NOMO-1 (cell line): ENCODE data around the gene CCDC92.

Source experiments
- DNase-seq, 2 experiments: peaks; one replicate each; lab custom pipeline; 2025; ENCODE audit not compliant: unreplicated experiment in 2 of 2; lab: John Stamatoyannopoulos, UW

CCDC92 gene

DNA sequence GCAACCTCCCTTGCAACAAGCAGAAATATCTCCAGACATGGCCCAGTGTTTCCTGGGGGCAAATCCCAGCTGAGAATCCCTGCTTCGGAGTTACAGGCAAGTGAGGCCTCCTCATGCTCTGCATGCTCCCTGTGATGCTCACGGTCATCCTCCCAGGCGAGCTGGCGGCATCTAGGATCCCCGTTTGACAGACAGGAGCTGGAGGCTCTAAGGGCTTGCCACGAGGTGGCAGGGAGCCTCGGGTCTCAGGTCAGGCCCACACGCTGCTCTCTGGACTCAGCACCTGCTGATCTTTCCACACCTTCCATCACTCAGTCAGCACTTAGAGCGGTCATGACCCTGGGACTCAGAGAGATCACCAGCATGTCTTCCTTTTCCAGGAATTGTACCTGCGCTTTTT lies 79.8 kb downstream of the CCDC92 start:
- DNase-seq, result no peak

DNA sequence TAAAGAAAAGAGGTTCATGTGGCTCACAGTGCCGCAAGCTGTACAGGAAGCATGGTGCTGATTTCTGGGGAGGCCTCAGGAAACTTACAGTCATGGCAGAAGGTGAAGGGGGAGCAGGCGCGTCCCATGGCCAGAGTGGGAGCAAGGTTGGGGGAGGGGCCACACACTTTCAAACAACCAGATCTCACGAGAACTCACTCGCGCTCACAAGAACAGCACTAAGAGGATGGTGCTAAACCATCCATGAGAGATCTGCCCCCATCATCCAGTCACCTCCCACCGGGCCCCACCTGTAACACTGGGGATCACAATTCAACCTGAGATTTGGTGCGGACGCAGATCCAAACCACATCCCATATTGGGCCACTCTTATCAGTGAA lies 80.5 kb downstream of the CCDC92 start:
- no peak for DNase-seq

- no peak for DNase-seq
Measured at GRCh38 chr12:123891516-123892179, 81.0 kb downstream of the CCDC92 start.

DNA sequence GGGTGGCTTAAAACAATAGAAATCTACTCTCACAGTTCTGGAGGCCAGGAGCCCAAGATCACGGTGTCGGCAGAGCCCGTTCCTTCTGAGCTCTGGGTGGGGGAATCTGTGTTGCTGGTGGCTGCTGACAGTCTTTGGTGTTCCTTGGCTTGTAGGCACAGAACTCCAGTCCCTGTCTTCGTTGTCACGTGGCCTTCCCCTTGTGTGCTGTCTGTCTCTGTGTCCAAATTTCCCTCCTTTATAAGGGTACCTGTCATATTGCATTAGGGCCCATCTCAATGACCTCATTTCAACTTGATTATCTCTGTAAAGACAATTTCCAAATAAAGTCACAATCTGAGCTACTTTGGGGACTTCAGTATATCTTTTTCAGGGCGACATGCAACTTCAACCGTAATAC lies 81.6 kb downstream of the CCDC92 start:
- no peak for DNase-seq

DNA sequence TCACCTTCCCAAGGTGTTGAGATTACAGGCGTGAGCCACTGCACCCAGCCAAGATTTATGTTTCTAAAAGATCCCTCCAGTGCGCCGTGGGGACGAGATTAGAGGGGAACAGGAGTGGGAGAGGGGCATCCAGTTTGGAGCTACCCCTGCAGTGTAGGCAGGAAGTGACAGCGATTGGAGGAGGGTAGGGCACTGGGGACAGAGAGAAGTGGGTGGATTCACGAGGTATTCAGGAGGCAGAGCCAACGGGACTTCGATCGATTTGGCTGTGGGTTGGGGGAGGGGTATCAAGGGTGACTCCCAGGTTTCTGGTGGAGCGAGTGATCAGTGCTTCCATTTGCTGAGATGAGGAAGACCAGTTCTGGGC lies 82.1 kb downstream of the CCDC92 start:
- DNase-seq, result no peak

DNA sequence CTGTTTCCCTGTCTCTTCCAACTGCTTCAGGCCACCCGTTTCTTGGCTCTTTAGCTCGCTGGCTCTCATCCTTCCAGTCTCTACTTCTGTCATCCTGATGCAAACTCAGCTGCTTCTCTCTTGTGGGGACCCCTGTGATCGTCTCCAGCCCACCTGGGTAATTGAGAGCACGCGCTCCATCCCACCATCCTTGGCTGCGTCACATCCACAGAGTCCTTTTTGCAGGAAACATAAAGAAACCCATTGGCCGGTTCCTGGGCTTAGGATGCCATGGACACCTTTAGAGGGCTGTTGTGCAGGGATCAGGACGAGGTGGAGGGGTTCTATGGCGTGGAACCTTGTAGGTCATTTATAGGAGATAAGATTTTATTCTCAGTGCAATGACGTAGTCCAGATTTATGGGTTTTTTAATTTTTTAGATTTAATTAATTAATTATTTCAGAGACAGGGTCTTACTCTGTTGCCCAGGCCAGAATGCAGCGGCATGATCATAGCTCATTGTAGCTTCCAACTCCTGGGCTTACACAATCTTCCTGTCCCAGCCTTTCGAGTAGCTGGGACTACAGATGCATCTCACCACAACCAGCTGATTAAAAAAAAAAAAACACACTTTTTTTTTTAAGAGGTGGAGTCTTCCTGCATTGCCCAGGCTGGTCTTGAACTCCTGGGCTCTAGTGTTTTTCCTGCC lies 82.6 kb downstream of the CCDC92 start:
- no peak for DNase-seq

DNA sequence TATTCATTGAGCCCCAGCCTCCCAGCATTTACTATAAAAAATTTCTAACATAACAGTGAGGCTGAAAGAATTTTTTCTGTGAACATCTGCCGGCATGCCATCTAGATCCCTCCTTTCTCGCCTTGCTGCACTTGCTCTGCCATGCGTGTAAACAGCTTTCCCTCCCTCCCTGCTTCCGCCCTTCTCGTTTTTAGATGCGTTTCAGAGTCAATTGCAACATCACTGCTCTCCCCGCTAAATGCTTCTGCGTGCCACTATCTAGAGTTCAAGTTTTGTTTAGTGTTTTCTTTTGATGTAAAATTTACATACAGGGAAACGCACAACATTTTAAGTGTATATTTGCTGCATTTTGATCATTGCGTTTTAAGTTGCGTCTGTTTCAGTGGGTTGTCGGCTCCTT lies 83.6 kb downstream of the CCDC92 start:
- DNase-seq, result peak; percentile 48 to 57

GRCh38 chr12:123886931-123887582 lies 85.6 kb downstream of the CCDC92 start:
- no peak for DNase-seq

DNA sequence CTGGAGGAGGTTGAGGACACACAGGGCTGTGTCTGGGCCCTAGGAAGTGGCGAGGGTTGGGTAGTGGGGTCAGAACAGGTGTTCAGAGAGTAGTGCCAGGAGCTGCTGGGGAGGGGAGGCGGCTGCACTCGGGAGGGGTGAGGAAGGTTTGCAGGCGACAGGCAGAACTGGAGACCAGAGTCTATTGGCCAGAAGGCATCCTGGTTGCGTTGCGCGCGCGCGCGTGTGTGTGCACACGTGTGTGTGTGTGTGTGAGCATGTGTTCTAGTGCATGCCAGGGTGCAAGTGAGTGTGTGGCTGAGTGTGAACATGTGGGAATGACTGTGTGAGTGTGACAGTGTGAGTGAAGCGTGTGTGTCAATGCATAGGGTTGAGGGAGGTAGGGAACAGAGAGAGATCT lies 86.4 kb downstream of the CCDC92 start:
- DNase-seq, result no peak
